GM19324 (cell line): ENCODE measurements around the gene HILPDA.
A peak's percentile ranks its signal among the peaks of the same experiment; 100 is the strongest.
"Not testable (repeated sequence)": the region's sequence is repeated elsewhere in the genome, so short reads cannot be mapped to it uniquely, and the experiment has no call there.

Source experiments
- ATAC-seq: cut with Tn5 transposase; IDR thresholded peaks from one replicate; pipeline ENCODE4 v1.9.1; 2021; ENCODE audit warnings: mild to moderate bottlenecking, moderate library complexity; ENCODE audit not compliant: unreplicated experiment, low FRiP score

HILPDA gene

GRCh38 chr7:128431221-128431620 is 24.5 kb upstream of the HILPDA start:
- ATAC-seq, result no peak

DNA sequence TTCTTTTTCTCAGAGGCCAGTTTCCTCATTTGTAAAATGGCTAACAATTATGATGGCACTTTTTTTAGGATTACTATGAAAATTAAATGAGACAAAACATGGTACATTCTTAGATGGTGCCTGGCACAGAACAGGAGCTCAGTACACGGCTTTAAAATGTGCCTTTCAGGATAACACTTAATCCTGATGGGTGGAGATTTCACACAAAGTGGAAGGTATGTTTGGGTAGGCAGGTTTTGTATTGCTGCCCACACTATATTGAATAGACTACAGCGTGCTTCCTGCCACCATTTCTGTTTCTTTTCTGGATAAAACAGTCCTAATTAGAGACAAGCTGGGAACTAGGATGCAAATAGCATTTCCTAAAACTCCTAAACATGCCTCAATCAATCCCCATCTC is 23.9 kb upstream of the HILPDA start:
- no peak for ATAC-seq

- no peak for ATAC-seq
Observed at GRCh38 chr7:128434413-128435326, 21.0 kb upstream of the HILPDA start.

DNA sequence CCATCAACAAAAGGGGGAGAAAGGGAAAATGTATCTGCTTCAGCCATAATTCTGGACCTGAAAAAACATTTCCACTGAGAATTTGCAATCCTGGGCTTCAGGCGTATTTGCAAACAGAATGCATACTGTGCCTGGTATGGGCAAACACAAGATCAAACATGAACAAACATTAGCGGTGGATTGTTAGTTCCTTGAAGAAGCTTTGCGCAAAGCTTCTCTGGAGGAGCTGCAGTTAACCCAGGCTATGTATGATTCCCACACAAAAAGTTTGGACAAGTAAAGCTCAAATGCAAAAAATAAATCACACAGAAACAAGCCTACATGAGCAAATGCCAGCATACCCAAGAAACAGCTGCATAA is 20.4 kb upstream of the HILPDA start:
- no peak for ATAC-seq

GRCh38 chr7:128437426-128438332 is 18.0 kb upstream of the HILPDA start:
- ATAC-seq, result no peak

DNA sequence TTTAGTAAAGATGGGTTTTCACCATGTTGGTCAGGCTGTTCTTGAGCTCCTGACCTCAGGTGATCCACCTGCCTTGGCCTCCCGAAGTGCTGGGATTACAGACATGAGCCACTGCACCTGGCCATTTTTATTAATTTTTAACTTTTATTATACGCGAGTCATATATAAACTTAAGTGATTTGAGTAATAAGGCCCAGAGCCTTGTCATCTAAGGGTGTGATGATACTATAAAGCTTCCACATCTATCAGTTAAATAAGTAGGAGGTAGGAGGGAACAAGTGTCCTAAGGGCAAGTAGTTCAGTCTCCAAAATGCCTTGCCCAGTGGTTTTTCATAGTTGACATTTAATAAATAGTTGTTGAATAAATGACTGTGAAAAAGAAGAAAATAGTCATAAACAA is 13.3 kb upstream of the HILPDA start:
- no peak for ATAC-seq

DNA sequence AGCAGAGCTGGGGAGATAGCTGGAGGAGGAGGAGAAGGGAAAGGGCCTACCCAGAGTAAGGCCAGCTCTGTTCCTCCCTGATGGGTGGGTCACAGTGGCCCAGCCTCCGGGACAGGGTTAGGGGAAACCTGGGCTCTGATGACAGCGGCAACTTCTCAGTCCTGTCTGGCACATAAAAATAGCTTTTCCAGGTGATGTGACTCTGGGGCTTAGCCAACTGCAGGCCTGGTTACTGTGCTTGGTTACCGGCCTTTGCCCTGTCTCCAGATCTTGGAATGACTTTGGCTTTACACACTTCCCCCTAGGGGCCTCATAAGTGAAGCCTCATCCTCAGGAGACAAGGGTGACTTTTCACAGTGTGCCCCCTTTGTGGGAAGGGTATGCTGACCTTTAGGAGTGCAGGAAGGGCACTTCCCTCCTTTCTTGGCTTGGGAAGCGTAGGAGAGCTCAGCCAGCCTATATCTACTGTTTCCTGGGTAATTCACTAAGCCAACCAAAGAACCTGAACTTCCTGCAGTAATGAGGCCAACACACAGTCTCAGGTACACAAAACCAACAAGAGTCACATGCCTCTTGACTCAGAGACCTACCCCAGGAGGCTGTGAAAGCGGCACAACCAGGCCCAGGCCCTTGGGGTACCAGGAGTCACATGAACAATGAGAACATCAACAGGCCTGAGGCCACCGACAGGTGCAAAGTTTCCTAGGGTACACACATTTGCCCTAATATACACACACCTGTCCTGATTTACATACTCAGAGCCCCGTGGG is 11.7 kb upstream of the HILPDA start:
- no peak for ATAC-seq

GRCh38 chr7:128446306-128446705 is 9.4 kb upstream of the HILPDA start:
- ATAC-seq, result no peak

- no peak for ATAC-seq
Observed at GRCh38 chr7:128447941-128448564, 7.6 kb upstream of the HILPDA start.

- no peak for ATAC-seq
Observed at GRCh38 chr7:128448751-128449302, 6.9 kb upstream of the HILPDA start.

DNA sequence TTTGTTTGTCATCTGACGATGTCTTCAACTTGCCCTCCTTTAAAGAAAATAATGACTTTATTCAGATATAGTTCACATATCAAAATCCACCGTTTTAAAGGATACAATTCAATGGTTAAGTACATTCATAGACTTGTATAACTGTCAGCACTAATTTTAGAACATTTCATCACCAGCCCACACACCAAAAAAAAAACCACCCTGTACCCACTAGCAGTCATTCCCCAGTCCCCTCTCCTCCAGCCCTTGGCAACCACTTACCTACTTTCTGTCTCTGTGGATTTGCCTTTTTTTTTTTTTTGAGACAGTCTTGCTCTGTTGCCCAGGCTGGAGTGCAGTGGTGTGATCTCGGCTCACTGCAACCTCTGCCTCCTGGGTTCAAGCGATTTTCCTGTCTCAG is 5.3 kb upstream of the HILPDA start:
- no peak for ATAC-seq

GRCh38 chr7:128450913-128451312 is 4.8 kb upstream of the HILPDA start:
- no peak for ATAC-seq

DNA sequence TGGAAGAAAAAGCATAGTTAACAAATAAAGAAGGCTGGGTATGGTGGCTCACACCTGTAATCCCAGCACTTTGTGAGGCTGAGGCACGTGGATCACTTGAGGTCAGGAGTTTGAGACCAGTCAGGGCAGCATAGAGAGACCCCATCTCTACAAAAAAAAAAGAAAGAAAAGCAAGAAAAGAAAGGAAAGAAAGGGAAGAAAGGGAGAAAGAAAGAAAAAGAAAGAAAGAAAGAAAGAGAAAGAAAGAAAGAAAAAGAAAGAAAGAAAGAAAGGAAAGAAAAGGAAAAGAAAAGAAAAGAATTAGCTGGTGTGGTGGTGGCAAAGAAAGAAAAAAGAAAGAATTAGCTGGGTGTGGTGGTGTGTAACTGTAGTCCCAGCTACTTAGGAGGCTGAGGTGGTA is 3.1 kb upstream of the HILPDA start:
- no peak for ATAC-seq

- no peak for ATAC-seq
Observed at GRCh38 chr7:128453836-128454804, 1.6 kb upstream of the HILPDA start.

- no peak for ATAC-seq
Observed at GRCh38 chr7:128454808-128455542, 703 bp upstream of the HILPDA start.

DNA sequence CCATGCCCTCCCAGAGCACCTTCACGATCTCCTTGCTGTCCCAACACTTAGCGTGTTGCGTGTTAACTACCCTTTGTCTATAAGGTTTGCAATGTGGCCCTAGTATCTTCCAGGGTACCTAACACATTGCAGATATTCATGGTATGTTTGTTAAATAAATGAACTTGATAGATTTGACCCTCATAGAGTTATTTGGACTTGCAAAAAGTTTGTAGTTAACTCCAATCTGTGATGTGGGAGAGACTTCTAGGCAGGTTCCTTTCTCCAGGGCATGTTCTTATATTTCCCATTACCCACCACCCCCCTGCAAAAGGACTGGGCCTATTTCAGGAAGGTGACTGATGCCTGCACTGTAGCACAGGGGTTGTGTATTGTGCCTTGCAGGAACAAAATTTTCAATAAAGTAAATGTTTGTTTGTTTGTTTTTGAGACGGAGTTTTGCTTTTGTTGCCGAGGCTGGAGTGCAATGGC is 612 bp downstream of the HILPDA start:
- no peak for ATAC-seq

DNA sequence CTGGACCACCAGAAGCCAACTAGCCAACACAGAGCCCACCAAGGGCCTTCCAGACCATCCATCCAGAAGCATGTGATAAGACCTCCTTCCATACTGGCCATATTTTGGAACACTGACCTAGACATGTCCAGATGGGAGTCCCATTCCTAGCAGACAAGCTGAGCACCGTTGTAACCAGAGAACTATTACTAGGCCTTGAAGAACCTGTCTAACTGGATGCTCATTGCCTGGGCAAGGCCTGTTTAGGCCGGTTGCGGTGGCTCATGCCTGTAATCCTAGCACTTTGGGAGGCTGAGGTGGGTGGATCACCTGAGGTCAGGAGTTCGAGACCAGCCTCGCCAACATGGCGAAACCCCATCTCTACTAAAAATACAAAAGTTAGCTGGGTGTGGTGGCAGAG is 1.7 kb downstream of the HILPDA start:
- ATAC-seq, result not testable (repeated sequence)

- peak; percentile 4 for ATAC-seq
Observed at GRCh38 chr7:128458956-128459355, 3.3 kb downstream of the HILPDA start.
